Measurements from ENCODE around the gene HPSE.

- TF ChIP-seq CTCF (conservative IDR thresholded peaks at IDR 0.05 in 1 of 2, IDR thresholded peaks at IDR 0.05 in 1 of 2; ENCODE audit: extremely low read depth in 1 of 2, insufficient read depth in 1 of 2, low read depth in 1 of 2, low read length in 2 of 2) (no peak), EZH2 (IDR thresholded peaks at IDR 0.05; ENCODE audit: borderline replicate concordance, low read length) (no peak)
Measured at GRCh38 chr4:83361416-83362103, 26.9 kb upstream of the HPSE start.
